HG03439 (cell line): ENCODE data around the gene CDYL.

Source experiments
- ATAC-seq: cut with Tn5 transposase; IDR thresholded peaks from one replicate; pipeline ENCODE4 v1.9.1; 2021; ENCODE audit warnings: mild to moderate bottlenecking, moderate library complexity; ENCODE audit not compliant: unreplicated experiment

Gene CDYL

DNA sequence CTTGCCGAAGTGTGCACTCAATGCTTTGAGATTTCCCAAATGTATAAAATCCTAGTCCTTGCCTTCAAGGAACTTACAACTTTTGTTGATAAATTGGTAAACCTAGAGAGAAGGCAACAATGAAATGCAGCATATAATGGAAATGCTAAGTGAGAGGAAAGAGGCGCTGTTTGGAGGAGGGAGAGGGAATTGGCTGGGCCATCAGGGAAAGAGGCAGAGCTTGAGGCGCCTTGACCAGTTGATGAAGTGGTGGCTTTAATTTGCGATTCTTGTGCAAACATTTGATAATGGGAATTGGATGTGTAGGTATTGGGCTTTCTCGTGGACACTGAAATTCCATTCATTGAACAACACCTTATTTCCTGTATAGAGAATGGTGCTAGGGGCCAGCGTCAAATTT lies 1.9 kb upstream of the CDYL start:
- no peak for ATAC-seq

DNA sequence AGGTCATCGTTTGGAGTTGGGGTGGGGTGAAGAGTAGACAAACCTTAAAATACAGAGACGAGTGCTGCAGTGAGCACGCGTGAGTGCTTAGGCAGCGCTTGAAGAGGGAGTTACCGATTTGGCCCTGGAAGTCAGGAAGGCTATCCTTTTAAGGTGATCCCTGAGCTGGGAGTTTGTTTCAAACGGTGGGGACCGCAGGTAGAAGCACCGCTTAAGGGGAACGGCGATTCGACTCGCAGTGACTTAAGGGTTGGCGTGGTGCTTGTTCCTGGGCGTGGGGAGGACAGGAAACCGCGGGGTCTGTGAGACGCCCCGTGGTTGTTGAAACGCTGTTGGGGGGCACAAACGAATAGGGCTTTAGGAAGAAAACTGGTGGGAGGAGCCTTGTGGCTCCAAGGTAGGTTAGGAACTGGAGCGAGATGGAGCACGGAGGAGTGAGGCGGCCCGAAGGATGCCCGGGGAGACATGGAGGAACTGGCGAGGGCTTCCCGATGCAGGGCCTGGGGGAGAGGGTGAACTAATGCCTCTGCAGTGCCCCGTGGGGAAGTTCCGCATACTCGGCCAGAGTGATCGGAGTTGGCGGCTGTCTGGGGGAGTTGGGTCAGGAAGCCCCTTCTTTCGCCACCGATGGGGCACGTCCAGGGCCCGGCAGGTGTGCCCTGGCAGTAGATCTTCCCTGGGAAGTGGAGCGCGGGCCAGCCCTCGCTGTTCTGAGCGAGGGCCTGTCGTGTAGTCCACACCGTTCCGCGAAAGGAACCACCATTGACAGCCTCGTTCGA lies 1.3 kb upstream of the CDYL start:
- no peak for ATAC-seq

DNA sequence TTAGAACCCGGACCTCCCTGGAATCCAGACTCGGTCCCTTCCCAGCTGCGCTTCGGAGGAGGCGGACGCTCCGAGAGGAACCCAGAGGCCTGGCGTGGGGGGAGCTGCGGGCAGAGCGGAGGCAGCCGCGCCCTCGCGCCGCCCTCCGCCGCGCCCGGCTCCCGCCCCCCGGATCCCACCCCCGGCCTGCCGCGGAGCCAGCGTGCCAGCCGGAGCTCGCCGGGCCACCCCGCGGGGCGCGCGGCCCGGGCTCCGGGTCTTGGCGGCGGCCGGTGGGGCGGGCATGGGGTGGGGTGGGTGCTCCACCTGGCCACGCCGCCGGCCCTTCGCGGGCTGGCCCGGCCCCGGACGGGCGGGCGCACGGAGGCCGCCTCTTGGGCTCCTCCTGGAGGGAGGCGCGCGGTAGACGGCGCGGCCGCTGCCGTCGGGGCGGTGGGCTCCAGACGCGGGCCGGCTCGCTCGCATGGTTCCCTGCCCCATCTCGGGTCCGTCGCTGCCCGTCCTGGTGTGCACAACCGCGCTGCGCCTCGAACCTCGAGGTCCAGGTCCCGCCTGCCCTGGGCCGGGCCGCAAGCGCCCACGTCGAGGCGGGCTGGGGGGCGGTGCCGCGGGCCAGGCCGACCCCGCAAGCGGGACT lies 592 bp upstream of the CDYL start:
- ATAC-seq = peak; percentile 57

GRCh38 chr6:4776493-4777393 lies 539 bp downstream of the CDYL start:
- no peak for ATAC-seq

- no peak for ATAC-seq
These were observed 1.3 kb downstream of the CDYL start for GRCh38 chr6:4777394-4777935.

GRCh38 chr6:4778086-4778485 lies 1.9 kb downstream of the CDYL start:
- ATAC-seq = no peak

GRCh38 chr6:4780360-4780812 lies 4.2 kb downstream of the CDYL start:
- no peak for ATAC-seq

- no peak for ATAC-seq
These were observed 5.2 kb downstream of the CDYL start for GRCh38 chr6:4781426-4781825.

- no peak for ATAC-seq
These were observed 5.9 kb downstream of the CDYL start for GRCh38 chr6:4781967-4782575.

- no peak for ATAC-seq
These were observed 10.8 kb downstream of the CDYL start for GRCh38 chr6:4786996-4787395.

GRCh38 chr6:4788482-4788881 lies 12.3 kb downstream of the CDYL start:
- ATAC-seq = no peak

- ATAC-seq = peak; percentile 87
These were observed 12.9 kb downstream of the CDYL start for GRCh38 chr6:4788953-4789584.

GRCh38 chr6:4790158-4790899 lies 14.1 kb downstream of the CDYL start:
- ATAC-seq = no peak

DNA sequence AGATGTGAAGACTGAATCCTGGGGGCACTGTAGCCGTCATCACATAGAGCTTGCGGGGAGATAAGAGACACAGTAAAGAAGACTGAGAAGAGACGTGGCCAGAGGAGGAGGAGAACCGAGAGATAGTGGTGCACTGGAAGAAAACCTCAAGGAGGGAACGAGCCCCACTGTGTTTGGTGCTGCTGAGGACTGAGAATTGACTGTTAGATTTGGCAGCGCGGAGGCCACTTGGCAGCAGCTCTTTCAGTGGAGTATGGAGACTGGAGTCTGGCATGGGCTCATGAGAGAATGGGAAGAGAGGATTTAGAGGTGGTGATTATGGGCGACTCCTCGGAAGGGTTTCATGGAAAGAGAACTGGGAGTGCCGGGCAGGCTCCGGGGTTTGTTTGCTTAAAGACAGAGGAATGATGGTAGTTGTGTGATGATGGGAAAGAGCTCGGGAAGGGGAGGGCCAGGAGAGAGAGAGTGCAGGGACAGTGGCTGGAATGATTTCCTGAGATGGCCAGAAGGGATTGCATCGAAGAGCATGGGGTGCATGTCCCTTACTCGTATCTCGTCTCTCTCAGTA lies 18.0 kb downstream of the CDYL start:
- no peak for ATAC-seq

DNA sequence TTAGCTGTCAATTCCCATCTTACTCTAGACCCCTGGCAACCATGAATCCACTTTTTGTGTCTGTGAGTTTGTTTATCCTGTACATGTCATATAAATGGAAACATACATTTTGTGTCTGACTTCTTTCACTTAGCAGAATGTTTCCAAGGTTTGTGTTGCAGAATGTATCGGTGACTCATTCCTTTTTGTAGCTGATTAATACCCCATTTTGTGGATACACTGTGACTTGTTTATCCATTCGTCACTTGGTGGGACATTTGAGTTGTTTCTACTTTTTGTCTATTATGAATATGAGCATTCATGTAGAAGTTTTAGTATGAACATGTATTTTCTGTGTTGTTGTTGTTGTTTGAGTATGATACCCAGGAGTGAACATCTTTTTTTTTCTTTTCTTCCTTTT lies 21.4 kb downstream of the CDYL start:
- no peak for ATAC-seq

GRCh38 chr6:4799912-4800311 lies 23.7 kb downstream of the CDYL start:
- ATAC-seq = no peak

DNA sequence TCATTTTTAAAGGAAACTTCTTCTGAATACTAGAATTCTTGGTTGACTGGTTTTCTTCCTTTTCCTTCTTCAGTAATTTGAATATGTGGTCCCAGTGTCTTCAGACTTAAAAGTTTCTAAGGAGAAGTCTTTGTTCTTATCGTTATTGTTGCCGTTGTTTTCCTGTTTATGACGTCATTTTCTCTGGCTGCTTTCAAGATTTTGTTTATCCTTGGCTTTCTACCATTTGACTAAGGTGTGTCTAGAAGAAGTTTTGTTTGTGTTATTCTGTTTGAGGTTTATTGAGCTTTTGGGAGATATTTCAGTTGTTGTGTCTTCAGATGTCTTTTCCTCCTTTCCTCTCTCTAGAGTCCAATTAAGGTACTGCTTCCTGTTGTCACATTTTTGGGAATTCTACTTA lies 24.5 kb downstream of the CDYL start:
- ATAC-seq = no peak

GRCh38 chr6:4801491-4802110 lies 25.4 kb downstream of the CDYL start:
- peak; percentile 57 for ATAC-seq
